ENCODE results near the gene DCXR.

Gene DCXR

GRCh38 chr17:82037092-82037888 lies at the start of gene DCXR:
DCXR (minus strand) TSS chr17:82037697; CDS start chr17:82037682, 15 bp downstream.
- peak; percentile 91 to 95 for DNase-seq (ENCODE audit: low read depth in 2 of 2)

- DNase-seq (ENCODE audit: low read depth in 2 of 2): no peak
Measured at GRCh38 chr17:82085931-82086764, 48.7 kb upstream of the DCXR start.

- DNase-seq (ENCODE audit: low read depth in 2 of 2): no peak
Measured at GRCh38 chr17:82085031-82085861, 47.7 kb upstream of the DCXR start.

GRCh38 chr17:82084373-82085030 lies 47.0 kb upstream of the DCXR start:
- no peak for DNase-seq (ENCODE audit: low read depth in 2 of 2)

- no peak for DNase-seq (ENCODE audit: low read depth in 2 of 2)
Measured at GRCh38 chr17:82083533-82084359, 46.2 kb upstream of the DCXR start.

- no peak for DNase-seq (ENCODE audit: low read depth in 2 of 2)
Measured at GRCh38 chr17:82083009-82083408, 45.5 kb upstream of the DCXR start.

- DNase-seq (ENCODE audit: low read depth in 2 of 2): no peak
Measured at GRCh38 chr17:82082456-82082855, 45.0 kb upstream of the DCXR start.

- DNase-seq (ENCODE audit: low read depth in 2 of 2): no peak
Measured at GRCh38 chr17:82081966-82082365, 44.5 kb upstream of the DCXR start.

GRCh38 chr17:82081546-82081945 lies 44.0 kb upstream of the DCXR start:
- DNase-seq (ENCODE audit: low read depth in 2 of 2): no peak

GRCh38 chr17:82080789-82081464 lies 43.4 kb upstream of the DCXR start:
- no peak for DNase-seq (ENCODE audit: low read depth in 2 of 2)

- DNase-seq (ENCODE audit: low read depth in 2 of 2): no peak
Measured at GRCh38 chr17:82080048-82080788, 42.7 kb upstream of the DCXR start.

- DNase-seq (ENCODE audit: low read depth in 2 of 2): no peak
Measured at GRCh38 chr17:82079001-82079677, 41.6 kb upstream of the DCXR start.

GRCh38 chr17:82078433-82078832 lies 40.9 kb upstream of the DCXR start:
- no peak for DNase-seq (ENCODE audit: low read depth in 2 of 2)

- no peak for DNase-seq (ENCODE audit: low read depth in 2 of 2)
Measured at GRCh38 chr17:82077617-82078358, 40.3 kb upstream of the DCXR start.

- no peak for DNase-seq (ENCODE audit: low read depth in 2 of 2)
Measured at GRCh38 chr17:82076785-82077591, 39.5 kb upstream of the DCXR start.

GRCh38 chr17:82076018-82076784 lies 38.7 kb upstream of the DCXR start:
- no peak for DNase-seq (ENCODE audit: low read depth in 2 of 2)
